ENCODE data around the gene C2orf74. TPM values are rescaled to one million over a fixed set of nuclear protein-coding genes. Genes with fewer than 3 reads are reported as not detected.
"Not testable (repeated sequence)": the region's sequence is repeated elsewhere in the genome, so short reads cannot be mapped to it uniquely, and the experiment has no call there.

Gene C2orf74
- total RNA-seq, 1 experiment from 2014 or later = 7.7 TPM

- no peak for TF ChIP-seq SIN3A (IDR thresholded peaks at IDR 0.05; ENCODE audit: borderline replicate concordance, insufficient read depth, low read depth, low read length)
- H3K4me1 ChIP-seq (ENCODE audit: control insufficient read depth, insufficient read depth, low read length) = no peaks in the 10 kb centered on the region
- ChIA-PET CTCF (no interaction called here), POLR2A (no interaction called here)
- in situ Hi-C loops (cut with HindIII; ENCODE audit: low pct_unique_long_range_greater_than_20kb, low sequenced_read_pairs) (no loop called here), intact Hi-C loops (cut with micrococcal nuclease; ENCODE audit: unreplicated experiment) (no loop called here)
- no peak overlapping the region for H3K4me3 ChIP-seq (ENCODE audit: low read depth in 2 of 2, low read length in 2 of 2)
- no peaks in the 10 kb centered on the region for H3K36me3 ChIP-seq (ENCODE audit: control insufficient read depth, insufficient read depth, low read length)
- no peak for ATAC-seq
- H3K9me3 ChIP-seq (ENCODE audit: control insufficient read depth, insufficient read depth, low read depth, low read length) = no peaks in the 10 kb centered on the region
- H3K27me3 ChIP-seq (ENCODE audit: control insufficient read depth, insufficient read depth, low read length) = no peaks in the 10 kb centered on the region
- DNase-seq (ENCODE audit: low read depth, low spot score) = no peak
- BruUV-seq (replicated peaks) = no TSS peak
- H3K27ac ChIP-seq (ENCODE audit: low read length) = no peak overlapping the region
Measured at GRCh38 chr2:61125123-61125710, 36.8 kb upstream of the C2orf74 start.

GRCh38 chr2:61125798-61126197, 36.2 kb upstream of the C2orf74 start:
- no peak for ATAC-seq
- TF ChIP-seq CTCF (IDR thresholded peaks at IDR 0.05) (no peak), SIN3A (IDR thresholded peaks at IDR 0.05; ENCODE audit: borderline replicate concordance, insufficient read depth, low read depth, low read length) (no peak), POLR2AphosphoS5 (IDR thresholded peaks at IDR 0.05; ENCODE audit: low read depth, low read length) (no peak), REST (IDR thresholded peaks at IDR 0.05; ENCODE audit: insufficient read depth in 1 of 2, low read depth in 2 of 2, low read length in 1 of 2) (no peak), TCF7L2 (IDR thresholded peaks at IDR 0.05; ENCODE audit: low read depth, low read length) (no peak)
- Histone ChIP-seq H3K4me1 (ENCODE audit: control insufficient read depth, insufficient read depth, low read length) (no peaks in the 10 kb centered on the region), H3K36me3 (ENCODE audit: control insufficient read depth, insufficient read depth, low read length) (no peaks in the 10 kb centered on the region), H3K27ac (ENCODE audit: low read length) (no peak overlapping the region), H3K9me3 (ENCODE audit: control insufficient read depth, insufficient read depth, low read depth, low read length) (no peaks in the 10 kb centered on the region), H3K27me3 (ENCODE audit: control insufficient read depth, insufficient read depth, low read length) (no peaks in the 10 kb centered on the region), H3K4me3 (ENCODE audit: low read depth in 2 of 2, low read length in 2 of 2) (no peak overlapping the region)
- ChIA-PET POLR2A (no interaction called here), CTCF (no interaction called here)
- DNase-seq (ENCODE audit: low read depth, low spot score) = no peak
- in situ Hi-C loops (cut with HindIII; ENCODE audit: low pct_unique_long_range_greater_than_20kb, low sequenced_read_pairs) (no loop called here), intact Hi-C loops (cut with micrococcal nuclease; ENCODE audit: unreplicated experiment) (no loop called here)
- no TSS peak for BruUV-seq (replicated peaks)

GRCh38 chr2:61128122-61128521, 33.9 kb upstream of the C2orf74 start:
- CTCF ChIA-PET; POLR2A ChIA-PET; H3K4me3 ChIP-seq (ENCODE audit: low read depth in 2 of 2, low read length in 2 of 2); H3K4me1 ChIP-seq (ENCODE audit: control insufficient read depth, insufficient read depth, low read length); H3K27me3 ChIP-seq (ENCODE audit: control insufficient read depth, insufficient read depth, low read length); DNase-seq (ENCODE audit: low read depth, low spot score); BruUV-seq (replicated peaks); H3K9me3 ChIP-seq (ENCODE audit: control insufficient read depth, insufficient read depth, low read depth, low read length); H3K27ac ChIP-seq (ENCODE audit: low read length); in situ Hi-C loops (cut with HindIII; ENCODE audit: low pct_unique_long_range_greater_than_20kb, low sequenced_read_pairs); H3K36me3 ChIP-seq (ENCODE audit: control insufficient read depth, insufficient read depth, low read length); ATAC-seq; intact Hi-C loops (cut with micrococcal nuclease; ENCODE audit: unreplicated experiment): not testable (repeated sequence)
